HepG2 (cell line): ENCODE data around the gene COX4I1. TPM values are rescaled to one million over a fixed set of nuclear protein-coding genes. Genes with fewer than 3 reads are reported as not detected.

ENCODE experiments used
- ATF7 ChIP-seq, 2 experiments: fragments of 450-650 bp in 1 of 2; sonication (generic) in 1 of 2; formaldehyde crosslinking in 1 of 2; IDR thresholded peaks; 2 replicates each; pipeline versions ENCODE4 v1.4.0 to v1.6.1; 2016 to 2020; ENCODE audit warnings: antibody characterized with exemption in 1 of 2, mild to moderate bottlenecking in 1 of 2, missing genetic modification reagents in 1 of 2
- BCL6 ChIP-seq: IDR thresholded peaks from 2 replicates; pipeline ENCODE4 v1.6.1; 2016; ENCODE audit warnings: missing genetic modification reagents, missing compliant biosample characterization
- DR1 ChIP-seq: sonication (generic); formaldehyde crosslinking; IDR thresholded peaks from 2 replicates; pipeline ENCODE4 v1.8.0; 2021; ENCODE audit warnings: mild to moderate bottlenecking, missing genetic modification reagents, inconsistent platforms
- FOSL1 ChIP-seq: sonication (generic); formaldehyde crosslinking; IDR thresholded peaks from 2 replicates; pipeline ENCODE4 v1.9.0; 2021; ENCODE audit warnings: missing genetic modification reagents, borderline replicate concordance
- HDAC2 ChIP-seq: sonication (generic); formaldehyde crosslinking; IDR thresholded peaks from 2 replicates; pipeline ENCODE4 v1.4.0; 2020; ENCODE audit warnings: missing genetic modification reagents
- HINFP ChIP-seq: sonication (generic); formaldehyde crosslinking; IDR thresholded peaks from 2 replicates; pipeline ENCODE4 v1.4.0; 2020; ENCODE audit warnings: low read depth, mild to moderate bottlenecking, missing genetic modification reagents
- NR2F2 ChIP-seq: IDR thresholded peaks from 2 replicates; pipeline ENCODE4 v1.6.1; 2012; ENCODE audit warnings: low read depth, inconsistent platforms, borderline replicate concordance
- PPARG ChIP-seq: conservative IDR thresholded peaks from 2 replicates; pipeline ENCODE4 v1.6.1; 2016; ENCODE audit warnings: missing biosample characterization, missing genetic modification reagents
- RERE ChIP-seq: IDR thresholded peaks from 2 replicates; pipeline ENCODE4 v1.6.1; 2016; ENCODE audit warnings: low read depth, missing genetic modification reagents, missing compliant biosample characterization
- SALL1 ChIP-seq: sonication (generic); formaldehyde crosslinking; IDR thresholded peaks from 2 replicates; pipeline ENCODE4 v1.8.0; 2022; ENCODE audit warnings: mild to moderate bottlenecking, missing genetic modification reagents
- SIN3B ChIP-seq: fragments of 150-350 bp; IDR thresholded peaks from 2 replicates; pipeline ENCODE4 v1.6.1; 2014; ENCODE audit warnings: low read length
- TEAD3 ChIP-seq: optimal IDR thresholded peaks from 2 replicates; pipeline ENCODE3; 2016; ENCODE audit warnings: borderline replicate concordance
- ZMYM3 ChIP-seq: sonication (generic); formaldehyde crosslinking; IDR thresholded peaks from 2 replicates; pipeline ENCODE4 v1.5.1; 2020; ENCODE audit warnings: mild to moderate bottlenecking, missing genetic modification reagents
- ZNF501 ChIP-seq: sonication (generic); formaldehyde crosslinking; IDR thresholded peaks from 2 replicates; pipeline ENCODE4 v1.5.1; 2020; ENCODE audit warnings: mild to moderate bottlenecking, moderate library complexity, missing genetic modification reagents
- ZNF577 ChIP-seq: sonication (generic); formaldehyde crosslinking; IDR thresholded peaks from 2 replicates; pipeline ENCODE4 v1.4.0; 2020; ENCODE audit warnings: mild to moderate bottlenecking, low read depth, missing genetic modification reagents, borderline replicate concordance
- ZNF619 ChIP-seq: sonication (generic); formaldehyde crosslinking; IDR thresholded peaks from 2 replicates; pipeline ENCODE4 v1.4.0; 2020; ENCODE audit warnings: mild to moderate bottlenecking, missing genetic modification reagents
- ZNF644 ChIP-seq: IDR thresholded peaks from 2 replicates; pipeline ENCODE4 v1.6.1; 2016; ENCODE audit warnings: low read depth
- ZNF878 ChIP-seq: sonication (generic); formaldehyde crosslinking; IDR thresholded peaks from 2 replicates; pipeline ENCODE4 v1.8.1; 2023; ENCODE audit warnings: mild to moderate bottlenecking, missing genetic modification reagents, moderate library complexity
- polyA plus RNA-seq, 8 experiments: library from polyadenylated mRNA; depleted of rRNA in 3 of 8; stranded (reverse) in 7 of 8; unstranded in 1 of 8; fragments of >200 nt; fragmentation: Illumina TruSeq in 4 of 8; extraction: Trizol in 4 of 8; gene quantifications; 2 replicates each; pipeline versions ENCODE4 v1.2.1 to v1.2.3, GENCODE V29; 2011 to 2016; ENCODE audit warnings: low read depth in 4 of 8, missing spikeins in 1 of 8, mixed read lengths in 1 of 8; ENCODE audit not compliant: insufficient read depth in 1 of 8
- total RNA-seq, 5 experiments: library from RNA; depleted of rRNA; stranded (reverse); fragments of >200 nt; fragmentation: Illumina TruSeq; extraction: Trizol; gene quantifications; 2 replicates each; pipeline ENCODE4 v1.2.3, GENCODE V29; 2016; ENCODE audit warnings: low read depth in 1 of 5
- TF ChIP-seq, protein P1 (sequence below): sonication (generic); formaldehyde crosslinking; conservative IDR thresholded peaks from 2 replicates; pipeline ENCODE4 v1.4.0; 2020; ENCODE audit warnings: mild to moderate bottlenecking, missing genetic modification reagents, moderate library complexity

The COX4I1 gene
- total and polyA plus RNA-seq, 2 of the 13 experiments (the other 11 are each of a cell fraction or from before 2014, with no cell fraction given): 658 to 902 TPM

GRCh38 chr16:85850344-85850880, 50.9 kb downstream of the COX4I1 start (continued):
- TF ChIP-seq RERE (CRISPR knock-in tag) (no peak), SIN3B (no peak), NR2F2 (peak; percentile 62; the same call in 1 of the 2 replicates), ZNF577 (CRISPR knock-in tag) (no peak), PPARG (CRISPR knock-in tag) (0 out of 2 replicates have a peak, but pooled peaks have one; percentile 16), HDAC2 (CRISPR knock-in tag) (0 out of 2 replicates have a peak, but pooled peaks have one; percentile 50), ZMYM3 (CRISPR knock-in tag) (peak; percentile 9; the same call in 1 of the 2 replicates), ZNF501 (CRISPR knock-in tag) (no peak), TEAD3 (CRISPR knock-in tag) (peak; percentile 28), SALL1 (peak; percentile 67; the same call in 1 of the 2 replicates), DR1 (CRISPR knock-in tag) (no peak), ZNF878 (CRISPR knock-in tag) (no peak), BCL6 (CRISPR knock-in tag) (0 out of 2 replicates have a peak, but pooled peaks have one; percentile 18), HINFP (CRISPR knock-in tag) (no peak), ZNF619 (CRISPR knock-in tag) (no peak), ZNF644 (peak; percentile 90), ATF7 (IDR thresholded peaks at IDR 0.05) (no peak), ATF7 (CRISPR knock-in tag; IDR thresholded peaks at IDR 0.05) (peak; percentile 33; the same call in 1 of the 2 replicates), FOSL1 (CRISPR knock-in tag) (no peak)
- TF ChIP-seq, protein P1, sequence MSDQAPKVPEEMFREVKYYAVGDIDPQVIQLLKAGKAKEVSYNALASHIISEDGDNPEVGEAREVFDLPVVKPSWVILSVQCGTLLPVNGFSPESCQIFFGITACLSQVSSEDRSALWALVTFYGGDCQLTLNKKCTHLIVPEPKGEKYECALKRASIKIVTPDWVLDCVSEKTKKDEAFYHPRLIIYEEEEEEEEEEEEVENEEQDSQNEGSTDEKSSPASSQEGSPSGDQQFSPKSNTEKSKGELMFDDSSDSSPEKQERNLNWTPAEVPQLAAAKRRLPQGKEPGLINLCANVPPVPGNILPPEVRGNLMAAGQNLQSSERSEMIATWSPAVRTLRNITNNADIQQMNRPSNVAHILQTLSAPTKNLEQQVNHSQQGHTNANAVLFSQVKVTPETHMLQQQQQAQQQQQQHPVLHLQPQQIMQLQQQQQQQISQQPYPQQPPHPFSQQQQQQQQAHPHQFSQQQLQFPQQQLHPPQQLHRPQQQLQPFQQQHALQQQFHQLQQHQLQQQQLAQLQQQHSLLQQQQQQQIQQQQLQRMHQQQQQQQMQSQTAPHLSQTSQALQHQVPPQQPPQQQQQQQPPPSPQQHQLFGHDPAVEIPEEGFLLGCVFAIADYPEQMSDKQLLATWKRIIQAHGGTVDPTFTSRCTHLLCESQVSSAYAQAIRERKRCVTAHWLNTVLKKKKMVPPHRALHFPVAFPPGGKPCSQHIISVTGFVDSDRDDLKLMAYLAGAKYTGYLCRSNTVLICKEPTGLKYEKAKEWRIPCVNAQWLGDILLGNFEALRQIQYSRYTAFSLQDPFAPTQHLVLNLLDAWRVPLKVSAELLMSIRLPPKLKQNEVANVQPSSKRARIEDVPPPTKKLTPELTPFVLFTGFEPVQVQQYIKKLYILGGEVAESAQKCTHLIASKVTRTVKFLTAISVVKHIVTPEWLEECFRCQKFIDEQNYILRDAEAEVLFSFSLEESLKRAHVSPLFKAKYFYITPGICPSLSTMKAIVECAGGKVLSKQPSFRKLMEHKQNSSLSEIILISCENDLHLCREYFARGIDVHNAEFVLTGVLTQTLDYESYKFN (CRISPR knock-in tag): peak; percentile 70
